Ovary (tissue), 9 donors: ENCODE results near the gene PGF. TPM values are rescaled to one million over a fixed set of nuclear protein-coding genes. Genes with fewer than 3 reads are reported as not detected.

Experiments used
- DNase-seq, 5 donors: peaks; one replicate each; pipeline ENCODE4 v3.0.0-alpha.2; 2019 to 2020
- H3K27ac ChIP-seq, 2 donors: fragments of 200-600 bp; one replicate each; pipeline versions ENCODE4 v1.5.1 to v1.8.0; 2019 to 2022
- H3K27me3 ChIP-seq: fragments of 200-600 bp; one replicate; pipeline ENCODE4 v1.8.0; 2022
- H3K36me3 ChIP-seq: fragments of 200-600 bp; sonication (generic); one replicate; pipeline ENCODE4 v1.5.1; 2019
- H3K4me1 ChIP-seq: one replicate; pipeline ENCODE4 v1.8.1; 2013; ENCODE audit warnings: mild to moderate bottlenecking, moderate library complexity; ENCODE audit not compliant: insufficient read depth
- H3K4me3 ChIP-seq: fragments of 200-600 bp; sonication (generic); one replicate; pipeline ENCODE4 v1.5.1; 2017
- H3K9me3 ChIP-seq, 2 donors: fragments of 200-600 bp in 1 of 2; sonication (generic) in 1 of 2; one replicate each; pipeline versions ENCODE4 v1.5.1 to v1.8.1; 2013 to 2019; ENCODE audit warnings: mild to moderate bottlenecking in 1 of 2, moderate library complexity in 1 of 2
- CTCF ChIP-seq, 3 donors: fragments of 450-650 bp in 2 of 3; fragments of 200-600 bp in 1 of 3; IDR thresholded peaks; one replicate each; pipeline versions ENCODE4 v1.5.1 to v1.8.0; 2016 to 2022; ENCODE audit warnings: antibody characterized with exemption in 3 of 3, mild to moderate bottlenecking in 1 of 3
- EP300 ChIP-seq: sonication (generic); formaldehyde crosslinking; IDR thresholded peaks from one replicate; pipeline ENCODE4 v1.6.1; 2017; ENCODE audit warnings: antibody characterized with exemption
- POLR2A ChIP-seq: fragments of 450-650 bp; IDR thresholded peaks from one replicate; pipeline ENCODE4 v1.6.1; 2017; ENCODE audit warnings: antibody characterized with exemption, mild to moderate bottlenecking, moderate library complexity
- WGBS, 3 donors: extraction: QIAGEN DNeasy Blood & Tissue Kit in 1 of 3; methylation state at CpG; one replicate each; pipeline versions ENCODE4 v1.1.5 to v1.1.7; 2013 to 2017; 5-methylcytosine and 5-hydroxymethylcytosine counted together
- intact Hi-C, 4 donors: fragments of 100-400 bp; cut with DNase I; formaldehyde crosslinking; loops; one replicate each; pipeline versions ENCODE4 v1.11.0 to v1.15.1; 2022 to 2023
- polyA plus RNA-seq, 2 donors: library from polyadenylated mRNA; stranded (reverse); fragments of 200-250 nt in 1 of 2; fragments of 350-450 nt in 1 of 2; fragmentation: Illumina TruSeq in 1 of 2; extraction: RNeasy Lipid Tissue Mini Kit (QIAGEN cat#74804) in 1 of 2; gene quantifications; one replicate each; pipeline ENCODE4 v1.2.3, GENCODE V29; 2013 to 2014
- total RNA-seq, 7 donors: library from RNA; depleted of rRNA in 2 of 7; stranded (reverse); fragments of >200 nt in 2 of 7; fragmentation: NEBNext Ultra II Directional in 3 of 7; extraction: Animal tissue kit (Norgen Biotek cat#: 25700) in 3 of 7; gene quantifications; one replicate each; pipeline versions ENCODE4 v1.1.0 to v1.2.4, GENCODE V29; 2016 to 2023
- donor health status: DM: no; HTN: no; CAD: no; lungs with moderate emphysema.
- donor health status: DM: no; HTN: no; CAD: no.
- donor health status: Bipolar disorder and iron deficiency.
- donor health status: DM: yes; HTN: yes; CAD: no.
- donor health status: DM: no; HTN: no; CAD: no.
- donor health status: DM: yes; HTN: yes; CAD: no.

Gene PGF
- total and polyA plus RNA-seq, 9 donors = 1.8 to 14.0 (median 4.2) TPM; not detected in 1

DNA sequence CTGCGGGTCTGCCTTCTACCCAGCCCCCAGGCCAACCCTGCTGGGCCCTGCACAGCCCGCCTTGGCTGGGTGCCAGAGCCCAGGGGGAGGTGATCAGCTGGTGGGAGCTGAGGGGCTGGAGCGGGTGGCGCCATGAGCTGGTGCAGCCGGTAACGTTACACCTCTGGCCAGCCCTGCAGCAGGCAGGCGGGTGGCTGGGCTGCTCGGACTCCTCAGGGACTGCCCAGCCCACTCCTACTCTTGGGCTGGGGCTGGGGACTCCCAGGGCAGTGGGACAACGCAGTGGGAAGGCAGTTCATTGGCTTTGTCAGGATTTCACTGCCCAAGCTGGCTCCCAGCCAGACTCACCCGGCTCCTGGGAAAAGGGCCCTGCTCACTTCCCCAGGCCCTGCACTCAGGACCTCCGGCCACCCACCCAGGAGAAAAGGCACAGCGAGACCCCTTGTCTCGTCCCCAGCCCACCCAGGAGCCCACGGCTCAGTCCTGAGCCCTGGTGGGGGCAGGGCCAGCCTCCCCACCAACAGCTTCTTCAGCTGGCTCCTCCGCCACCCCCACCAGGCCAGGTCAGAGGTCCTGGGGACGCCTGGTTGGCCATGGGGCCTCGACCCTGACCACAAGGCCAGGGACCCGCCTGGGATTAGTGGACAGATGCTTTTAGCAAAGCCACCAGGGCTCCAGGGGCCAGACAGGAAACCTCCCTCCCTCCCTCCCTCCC lies 1.0 kb downstream of the PGF start:
- Histone ChIP-seq H3K36me3 (no peaks in the 10 kb centered on the region), H3K4me1 (peaks cover 4% of the 10 kb centered on the region), H3K27me3 (no peaks in the 10 kb centered on the region), H3K27ac (no peak overlapping the region), H3K4me3 (peak overlapping the region; percentile 23), H3K9me3 (no peaks in the 10 kb centered on the region)
- DNase-seq = peak in 1 of 5 donors; percentile 54
- WGBS, 3 donors = 28 to 45% (median 36%) methylated on average over 15 to 18 of the region's 18 CpGs
- intact Hi-C loops = loop anchor here in 1 of 4 donors (10.0 kb wide), 1 partner anchor 60 kb away; no protein-coding TSS in a partner anchor
- TF ChIP-seq CTCF (IDR thresholded peaks at IDR 0.05) = no peak

GRCh38 chr14:74953686-74954085 lies 1.7 kb downstream of the PGF start:
- Histone ChIP-seq H3K36me3 (no peaks in the 10 kb centered on the region), H3K9me3 (no peaks in the 10 kb centered on the region), H3K4me3 (no peak overlapping the region), H3K27me3 (no peaks in the 10 kb centered on the region), H3K27ac (no peak overlapping the region), H3K4me1 (peaks cover 4% of the 10 kb centered on the region)
- TF ChIP-seq POLR2A (no peak), CTCF (IDR thresholded peaks at IDR 0.05) (no peak), EP300 (no peak)
- no peak for DNase-seq
- intact Hi-C loops = loop anchor here in 1 of 4 donors (10.0 kb wide), 1 partner anchor 61 kb away; no protein-coding TSS in a partner anchor
- WGBS, 3 donors = 74 to 86% (median 81%) methylated on average over 5 of the region's 5 CpGs

- Histone ChIP-seq H3K4me1 (peaks cover 4% of the 10 kb centered on the region), H3K36me3 (no peaks in the 10 kb centered on the region), H3K27me3 (no peaks in the 10 kb centered on the region), H3K27ac (no peak overlapping the region), H3K9me3 (no peaks in the 10 kb centered on the region), H3K4me3 (no peak overlapping the region)
- WGBS, 3 donors = 74 to 82% (median 82%) methylated on average over 18 of the region's 18 CpGs
- no peak for TF ChIP-seq POLR2A
- no peak for TF ChIP-seq EP300
- no peak for TF ChIP-seq CTCF (IDR thresholded peaks at IDR 0.05)
- DNase-seq = no peak
- intact Hi-C loops = loop anchor here in 1 of 4 donors (10.0 kb wide), 1 partner anchor 62 kb away; no protein-coding TSS in a partner anchor
These were observed 2.5 kb downstream of the PGF start for GRCh38 chr14:74952697-74953484.

GRCh38 chr14:74952180-74952665 lies 3.2 kb downstream of the PGF start:
- 71 to 82% (median 82%) methylated on average over 6 of the region's 6 CpGs for WGBS, 3 donors
- Histone ChIP-seq H3K36me3 (no peaks in the 10 kb centered on the region), H3K9me3 (no peaks in the 10 kb centered on the region), H3K4me1 (peaks cover 4% of the 10 kb centered on the region), H3K27ac (no peak overlapping the region), H3K27me3 (no peaks in the 10 kb centered on the region), H3K4me3 (no peak overlapping the region)
- intact Hi-C loops = loop anchor here in 1 of 4 donors (10.0 kb wide), 1 partner anchor 63 kb away; no protein-coding TSS in a partner anchor
- TF ChIP-seq CTCF (IDR thresholded peaks at IDR 0.05) = no peak
- no peak for TF ChIP-seq EP300
- no peak for TF ChIP-seq POLR2A
- DNase-seq = no peak
